ENCODE results near the gene HIRA. TPM values are rescaled to one million over a fixed set of nuclear protein-coding genes. Genes with fewer than 3 reads are reported as not detected.

HIRA gene
- total RNA-seq, 5 donors from 2014 or later (not counting 1 experiment from before 2014, with no cell fraction given), result 24.4 to 31.4 (median 29.2) TPM

DNA sequence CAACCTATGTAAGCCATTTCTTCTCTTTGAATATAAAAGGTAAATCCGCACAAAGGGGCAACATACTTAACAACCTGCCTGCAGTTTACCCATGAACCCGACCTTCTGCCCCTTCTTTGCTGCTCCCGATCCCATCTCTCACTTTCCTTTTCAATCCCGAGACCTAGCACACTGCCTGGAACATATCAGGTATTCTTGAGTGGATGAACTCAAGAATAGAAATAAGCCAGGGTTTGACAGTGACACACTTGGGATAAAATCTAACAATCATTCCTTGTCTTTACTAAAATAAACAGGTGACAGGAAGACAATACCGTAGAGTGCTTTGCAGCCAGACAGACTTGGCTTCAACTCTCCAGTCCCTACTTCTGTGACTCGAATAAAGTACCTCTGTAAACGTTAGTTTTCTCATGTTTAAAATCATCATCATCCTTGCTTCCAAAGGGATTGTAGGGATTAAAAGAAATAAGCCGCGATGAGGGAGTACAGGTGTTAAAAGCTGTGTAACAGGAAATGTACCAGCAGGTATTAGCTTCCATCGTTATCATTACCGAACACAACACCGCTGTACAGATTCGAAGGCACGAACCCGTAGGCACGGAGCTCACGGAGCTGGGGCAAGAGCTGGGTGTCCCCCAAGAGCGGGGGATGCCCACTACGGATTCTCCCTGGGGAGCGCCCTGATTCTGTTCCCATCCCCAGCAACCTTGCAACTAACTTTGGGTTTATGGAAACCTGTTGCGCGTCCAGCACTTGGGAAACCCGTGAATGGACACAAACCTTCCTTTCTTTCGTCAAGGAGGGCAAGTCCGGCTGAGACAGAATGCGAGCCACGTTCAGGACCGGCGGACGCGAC lies 46.7 kb upstream of the HIRA start:
- Histone ChIP-seq H3K27ac (ENCODE audit: low read length) (peak overlapping the region; percentile 35), H3K4me3 (ENCODE audit: control insufficient read depth in 1 of 2, extremely low read depth in 1 of 2, low read length in 1 of 2) (peak overlapping the region; percentile 71 to 86), H3K27me3 (replicated peaks in 1 of 2; ENCODE audit: control insufficient read depth in 2 of 2, extremely low read depth in 1 of 2, insufficient read depth in 2 of 2, low read length in 1 of 2) (no peaks in the 10 kb centered on the region), H3K4me1 (ENCODE audit: control insufficient read depth in 1 of 2, extremely low read depth in 1 of 2, insufficient read depth in 2 of 2, low read length in 2 of 2) (peaks cover 11 to 13% of the 10 kb centered on the region in 2 experiments), H3K36me3 (ENCODE audit: control insufficient read depth in 2 of 2, extremely low read depth in 1 of 2, insufficient read depth in 1 of 2, low read length in 1 of 2) (peaks cover 18 to 25% of the 10 kb centered on the region in 2 donors), H3K9me3 (no peaks in the 10 kb centered on the region)
- CTCF ChIA-PET, result interaction anchor here (0.5 to 2.2 kb wide), 5 partner anchors 12 to 334 kb away, joined by 3 to 7 read pairs (median 3); partner anchors contain the start of gene ESS2 (in 1 of the 2)
- Mint-ChIP-seq H3K4me1 (peaks cover 33 to 43% (median 36%) of the 10 kb centered on the region in 3 donors), H3K27me3 (no peaks in the 10 kb centered on the region), H3K36me3 (peaks cover 13% of the 10 kb centered on the region), H3K9me3 (no peaks in the 10 kb centered on the region), H3K4me3 (peak overlapping the region; percentile 84 to 93 (median 93)), H3K27ac (peak overlapping the region; percentile 84 to 88)
- DNase-seq, result peak in 17 of 35 experiments; percentile 2 to 54 (median 14)
- WGBS (ENCODE audit: insufficient coverage), result under 1% methylated on average over 21 of the region's 31 CpGs
- ATAC-seq (replicated peaks in 1 of 4), result no peak
- POLR2A ChIA-PET, result no interaction called here

- CTCF ChIA-PET, result interaction anchor here (0.6 to 2.2 kb wide), 6 partner anchors 11 to 1106 kb away, joined by 3 to 7 read pairs (median 4); no protein-coding TSS in a partner anchor
- DNase-seq, result peak in 1 of 35 experiments; percentile 34
- WGBS (ENCODE audit: insufficient coverage), result 39% methylated on average over 2 of the region's 5 CpGs
Observed at GRCh38 chr22:19477321-19478044, 46.0 kb upstream of the HIRA start.

DNA sequence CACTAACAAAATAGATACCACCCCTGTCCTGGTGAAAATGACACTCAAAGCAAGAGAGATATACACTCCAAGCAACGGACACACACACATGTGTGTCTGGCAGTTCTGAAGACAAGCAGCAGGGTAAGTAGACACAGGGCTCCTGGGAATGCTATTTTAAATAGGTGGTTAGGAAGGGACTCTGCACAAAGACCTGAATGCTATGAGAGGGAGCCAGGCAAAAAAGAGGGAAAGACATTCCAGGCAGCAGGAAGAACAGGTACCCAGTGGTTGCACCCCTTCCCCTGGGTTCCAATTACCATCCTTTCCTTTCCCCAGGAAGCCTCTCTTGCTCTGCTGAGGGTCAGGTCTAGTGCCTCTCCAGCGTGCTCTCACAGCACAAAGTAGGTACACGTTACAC lies 44.5 kb upstream of the HIRA start:
- DNase-seq (no peak), ATAC-seq (replicated peaks in 1 of 4) (no peak)
- H3K9me3 ChIP-seq, result no peaks in the 10 kb centered on the region
- ChIA-PET CTCF (interaction anchor here in 1 of 2 donors (0.6 kb wide), 1 partner anchor 25 kb away, joined by 4 read pairs; no protein-coding TSS in a partner anchor), POLR2A (interaction anchor here in 1 of 2 donors (0.7 kb wide), 1 partner anchor 96 kb away, joined by 11 read pairs; no protein-coding TSS in a partner anchor)
- H3K27ac Mint-ChIP-seq, result no peak overlapping the region
- H3K9me3 Mint-ChIP-seq, result no peaks in the 10 kb centered on the region
- H3K4me1 Mint-ChIP-seq, result peaks cover 33 to 43% (median 38%) of the 10 kb centered on the region in 3 donors
- WGBS (ENCODE audit: insufficient coverage), result 100% methylated on average over 1 of the region's 3 CpGs
- H3K27me3 Mint-ChIP-seq, result no peaks in the 10 kb centered on the region
- H3K27ac ChIP-seq (ENCODE audit: low read length), result no peak overlapping the region
- no peaks in the 10 kb centered on the region for H3K27me3 ChIP-seq (replicated peaks in 1 of 2; ENCODE audit: control insufficient read depth in 2 of 2, extremely low read depth in 1 of 2, insufficient read depth in 2 of 2, low read length in 1 of 2)
- peaks cover 11 to 13% of the 10 kb centered on the region in 2 experiments for H3K4me1 ChIP-seq (ENCODE audit: control insufficient read depth in 1 of 2, extremely low read depth in 1 of 2, insufficient read depth in 2 of 2, low read length in 2 of 2)
- no peak overlapping the region for H3K4me3 Mint-ChIP-seq
- H3K4me3 ChIP-seq (ENCODE audit: control insufficient read depth in 1 of 2, extremely low read depth in 1 of 2, low read length in 1 of 2), result no peak overlapping the region
- H3K36me3 ChIP-seq (ENCODE audit: control insufficient read depth in 2 of 2, extremely low read depth in 1 of 2, insufficient read depth in 1 of 2, low read length in 1 of 2), result peaks cover 25 to 46% of the 10 kb centered on the region in 2 donors
- H3K36me3 Mint-ChIP-seq, result peaks cover 31% of the 10 kb centered on the region

More at GRCh38 chr22:19477321-19478044, 46.0 kb upstream of the HIRA start:
- H3K4me1 ChIP-seq (ENCODE audit: control insufficient read depth in 1 of 2, extremely low read depth in 1 of 2, insufficient read depth in 2 of 2, low read length in 2 of 2), result peaks cover 11 to 13% of the 10 kb centered on the region in 2 experiments
- no peaks in the 10 kb centered on the region for H3K27me3 Mint-ChIP-seq
- H3K9me3 Mint-ChIP-seq, result no peaks in the 10 kb centered on the region
- H3K4me1 Mint-ChIP-seq, result peaks cover 33 to 43% (median 36%) of the 10 kb centered on the region in 3 donors
- H3K4me3 ChIP-seq (ENCODE audit: control insufficient read depth in 1 of 2, extremely low read depth in 1 of 2, low read length in 1 of 2), result peak overlapping the region; percentile 71 to 86
- H3K36me3 Mint-ChIP-seq, result peaks cover 18% of the 10 kb centered on the region
- no peaks in the 10 kb centered on the region for H3K9me3 ChIP-seq
- POLR2A ChIA-PET, result no interaction called here
- ATAC-seq (replicated peaks in 1 of 4), result no peak
- no peaks in the 10 kb centered on the region for H3K27me3 ChIP-seq (replicated peaks in 1 of 2; ENCODE audit: control insufficient read depth in 2 of 2, extremely low read depth in 1 of 2, insufficient read depth in 2 of 2, low read length in 1 of 2)
- H3K36me3 ChIP-seq (ENCODE audit: control insufficient read depth in 2 of 2, extremely low read depth in 1 of 2, insufficient read depth in 1 of 2, low read length in 1 of 2), result peaks cover 21 to 32% of the 10 kb centered on the region in 2 donors
- peak overlapping the region; percentile 25 for H3K27ac ChIP-seq (ENCODE audit: low read length)
- peak overlapping the region; percentile 84 to 88 for H3K27ac Mint-ChIP-seq
- peak overlapping the region; percentile 84 to 93 (median 93) for H3K4me3 Mint-ChIP-seq

- Histone ChIP-seq H3K27me3 (replicated peaks in 1 of 2; ENCODE audit: control insufficient read depth in 2 of 2, extremely low read depth in 1 of 2, insufficient read depth in 2 of 2, low read length in 1 of 2) (no peaks in the 10 kb centered on the region), H3K36me3 (ENCODE audit: control insufficient read depth in 2 of 2, extremely low read depth in 1 of 2, insufficient read depth in 1 of 2, low read length in 1 of 2) (peaks cover 41 to 69% of the 10 kb centered on the region in 2 donors), H3K9me3 (no peaks in the 10 kb centered on the region), H3K4me3 (ENCODE audit: control insufficient read depth in 1 of 2, extremely low read depth in 1 of 2, low read length in 1 of 2) (no peak overlapping the region), H3K27ac (ENCODE audit: low read length) (no peak overlapping the region), H3K4me1 (ENCODE audit: control insufficient read depth in 1 of 2, extremely low read depth in 1 of 2, insufficient read depth in 2 of 2, low read length in 2 of 2) (peaks cover 7 to 11% of the 10 kb centered on the region in 2 experiments)
- no peaks in the 10 kb centered on the region for H3K27me3 Mint-ChIP-seq
- ChIA-PET CTCF (interaction anchor here (1.0 to 1.5 kb wide), 3 partner anchors 24 to 157 kb away, joined by 3 read pairs; no protein-coding TSS in a partner anchor), POLR2A (no interaction called here)
- DNase-seq (no peak), ATAC-seq (replicated peaks in 1 of 4) (no peak)
- WGBS (ENCODE audit: insufficient coverage), result 85% methylated on average over 2 of the region's 3 CpGs
- peaks cover 30 to 44% (median 33%) of the 10 kb centered on the region in 3 donors for H3K4me1 Mint-ChIP-seq
- no peak overlapping the region for H3K27ac Mint-ChIP-seq
- no peak overlapping the region for H3K4me3 Mint-ChIP-seq
- H3K9me3 Mint-ChIP-seq, result no peaks in the 10 kb centered on the region
- peaks cover 46% of the 10 kb centered on the region for H3K36me3 Mint-ChIP-seq
Observed at GRCh38 chr22:19473578-19473977, 42.0 kb upstream of the HIRA start.

- Histone ChIP-seq H3K27ac (ENCODE audit: low read length) (no peak overlapping the region), H3K9me3 (no peaks in the 10 kb centered on the region), H3K27me3 (replicated peaks in 1 of 2; ENCODE audit: control insufficient read depth in 2 of 2, extremely low read depth in 1 of 2, insufficient read depth in 2 of 2, low read length in 1 of 2) (no peaks in the 10 kb centered on the region), H3K36me3 (ENCODE audit: control insufficient read depth in 2 of 2, extremely low read depth in 1 of 2, insufficient read depth in 1 of 2, low read length in 1 of 2) (peaks cover 45 to 83% of the 10 kb centered on the region in 2 donors), H3K4me3 (ENCODE audit: control insufficient read depth in 1 of 2, extremely low read depth in 1 of 2, low read length in 1 of 2) (no peak overlapping the region), H3K4me1 (ENCODE audit: control insufficient read depth in 1 of 2, extremely low read depth in 1 of 2, insufficient read depth in 2 of 2, low read length in 2 of 2) (peaks cover under 1 to 3% of the 10 kb centered on the region in 2 experiments)
- WGBS (ENCODE audit: insufficient coverage), result 98% methylated on average over 7 of the region's 8 CpGs
- H3K36me3 Mint-ChIP-seq, result peaks cover 60% of the 10 kb centered on the region
- POLR2A ChIA-PET, result interaction anchor here in 1 of 2 donors (0.5 to 0.6 kb wide), 2 partner anchors 64 to 359 kb away, joined by 3 read pairs; no protein-coding TSS in a partner anchor
- no peak for DNase-seq
- no peak overlapping the region for H3K4me3 Mint-ChIP-seq
- peaks cover 18 to 34% (median 22%) of the 10 kb centered on the region in 3 donors for H3K4me1 Mint-ChIP-seq
- H3K9me3 Mint-ChIP-seq, result no peaks in the 10 kb centered on the region
- CTCF ChIA-PET, result interaction anchor here in 1 of 2 donors (1.2 kb wide), 1 partner anchor 158 kb away, joined by 3 read pairs; no protein-coding TSS in a partner anchor
- no peak for ATAC-seq (replicated peaks in 1 of 4)
- H3K27me3 Mint-ChIP-seq, result no peaks in the 10 kb centered on the region
- no peak overlapping the region for H3K27ac Mint-ChIP-seq
Observed at GRCh38 chr22:19472233-19472632, 40.7 kb upstream of the HIRA start.

GRCh38 chr22:19471572-19471971 lies 40.0 kb upstream of the HIRA start:
- H3K4me1 Mint-ChIP-seq, result peaks cover 15 to 31% (median 18%) of the 10 kb centered on the region in 3 donors
- H3K4me1 ChIP-seq (ENCODE audit: control insufficient read depth in 1 of 2, extremely low read depth in 1 of 2, insufficient read depth in 2 of 2, low read length in 2 of 2), result peaks cover 0 to 3% of the 10 kb centered on the region in 2 experiments
- no peaks in the 10 kb centered on the region for H3K27me3 ChIP-seq (replicated peaks in 1 of 2; ENCODE audit: control insufficient read depth in 2 of 2, extremely low read depth in 1 of 2, insufficient read depth in 2 of 2, low read length in 1 of 2)
- no peak for DNase-seq
- H3K27ac ChIP-seq (ENCODE audit: low read length), result no peak overlapping the region
- H3K36me3 ChIP-seq (ENCODE audit: control insufficient read depth in 2 of 2, extremely low read depth in 1 of 2, insufficient read depth in 1 of 2, low read length in 1 of 2), result peaks cover 45 to 89% of the 10 kb centered on the region in 2 donors
- POLR2A ChIA-PET, result interaction anchor here in 1 of 2 donors (0.6 kb wide), 1 partner anchor 359 kb away, joined by 3 read pairs; no protein-coding TSS in a partner anchor
- H3K4me3 ChIP-seq (ENCODE audit: control insufficient read depth in 1 of 2, extremely low read depth in 1 of 2, low read length in 1 of 2), result no peak overlapping the region
- H3K4me3 Mint-ChIP-seq, result no peak overlapping the region
- CTCF ChIA-PET, result no interaction called here
- no peaks in the 10 kb centered on the region for H3K9me3 Mint-ChIP-seq
- no peaks in the 10 kb centered on the region for H3K9me3 ChIP-seq
- H3K36me3 Mint-ChIP-seq, result peaks cover 61% of the 10 kb centered on the region
- ATAC-seq (replicated peaks in 1 of 4), result no peak
- no peak overlapping the region for H3K27ac Mint-ChIP-seq
- WGBS (ENCODE audit: insufficient coverage), result 95% methylated on average over 5 of the region's 11 CpGs
- H3K27me3 Mint-ChIP-seq, result no peaks in the 10 kb centered on the region
